PFSK-1 (cell line): Measurements from ENCODE around the gene SLC2A6.

Source experiments
- FOXP2 ChIP-seq: optimal IDR thresholded peaks from 2 replicates; pipeline ENCODE3; 2011; ENCODE audit warnings: borderline replicate concordance, control low read depth, inconsistent platforms; ENCODE audit not compliant: insufficient read depth; ENCODE audit errors: extremely low read length, extremely low read depth
- POLR2AphosphoS5 ChIP-seq: IDR thresholded peaks from 2 replicates; pipeline ENCODE4 v1.6.1; 2012; ENCODE audit warnings: low read depth, mild to moderate bottlenecking, control low read depth, low read length, moderate library complexity
- REST ChIP-seq, 2 experiments: IDR thresholded peaks; 2 replicates each; pipeline versions ENCODE4 v1.6.1 to v1.8.0; 2011 to 2012; ENCODE audit warnings: low read depth in 2 of 2, low read length in 2 of 2, control low read depth in 1 of 2, inconsistent platforms in 1 of 2, mild to moderate bottlenecking in 1 of 2, moderate library complexity in 1 of 2; ENCODE audit not compliant: insufficient read depth in 1 of 2
- SIN3A ChIP-seq: IDR thresholded peaks from 2 replicates; pipeline ENCODE4 v1.6.1; 2012; ENCODE audit warnings: mild to moderate bottlenecking, low read length, moderate library complexity, borderline replicate concordance; ENCODE audit not compliant: insufficient read depth
- TAF1 ChIP-seq: IDR thresholded peaks from 2 replicates; pipeline ENCODE4 v1.6.1; 2012; ENCODE audit warnings: low read length, control low read depth, borderline replicate concordance; ENCODE audit not compliant: insufficient read depth

SLC2A6 gene

GRCh38 chr9:133485531-133486260 is 6.8 kb upstream of the SLC2A6 start:
- TF ChIP-seq POLR2AphosphoS5 (no peak), FOXP2 (no peak), REST (IDR thresholded peaks at IDR 0.05; ENCODE audit: insufficient read depth in 1 of 2, low read depth in 2 of 2, low read length in 2 of 2) (no peak), TAF1 (no peak), SIN3A (no peak)

GRCh38 chr9:133484671-133485437 is 6.0 kb upstream of the SLC2A6 start:
- TF ChIP-seq TAF1, result no peak
- no peak for TF ChIP-seq POLR2AphosphoS5
- TF ChIP-seq FOXP2, result no peak
- TF ChIP-seq REST (IDR thresholded peaks at IDR 0.05; ENCODE audit: insufficient read depth in 1 of 2, low read depth in 2 of 2, low read length in 2 of 2), result no peak
- TF ChIP-seq SIN3A, result no peak

GRCh38 chr9:133483611-133484010 is 4.7 kb upstream of the SLC2A6 start:
- TF ChIP-seq REST (IDR thresholded peaks at IDR 0.05; ENCODE audit: insufficient read depth in 1 of 2, low read depth in 2 of 2, low read length in 2 of 2) (no peak), TAF1 (no peak), POLR2AphosphoS5 (no peak), SIN3A (no peak)

GRCh38 chr9:133477992-133478850 is 678 bp downstream of the SLC2A6 start:
- TF ChIP-seq POLR2AphosphoS5, result no peak
- TF ChIP-seq FOXP2, result no peak
- no peak for TF ChIP-seq REST (IDR thresholded peaks at IDR 0.05; ENCODE audit: insufficient read depth in 1 of 2, low read depth in 2 of 2, low read length in 2 of 2)
- no peak for TF ChIP-seq SIN3A
- TF ChIP-seq TAF1, result no peak
